Mucosa of stomach (tissue), 1 donor: ENCODE data around the gene PCAT6.

Source experiments
- H3K27me3 ChIP-seq: one replicate; pipeline ENCODE4 v1.7.0; 2013; ENCODE audit warnings: mild to moderate bottlenecking, low read length; ENCODE audit not compliant: control insufficient read depth, insufficient read depth
- H3K36me3 ChIP-seq: one replicate; pipeline ENCODE4 v1.7.0; 2013; ENCODE audit warnings: low read length; ENCODE audit not compliant: control insufficient read depth, insufficient read depth
- H3K4me1 ChIP-seq: one replicate; pipeline ENCODE4 v1.7.0; 2013; ENCODE audit warnings: mild to moderate bottlenecking, low read length; ENCODE audit not compliant: control insufficient read depth, insufficient read depth
- H3K4me3 ChIP-seq: one replicate; pipeline ENCODE4 v1.7.0; 2013; ENCODE audit warnings: low read length
- H3K9ac ChIP-seq: one replicate; pipeline ENCODE4 v1.7.0; 2013; ENCODE audit warnings: mild to moderate bottlenecking, low read length, moderate library complexity
- H3K9me3 ChIP-seq: one replicate; pipeline ENCODE4 v1.7.0; 2013; ENCODE audit warnings: mild to moderate bottlenecking, low read length, moderate library complexity; ENCODE audit not compliant: control insufficient read depth
- donor health status: Pancreatic carcinoma.

Gene PCAT6

DNA sequence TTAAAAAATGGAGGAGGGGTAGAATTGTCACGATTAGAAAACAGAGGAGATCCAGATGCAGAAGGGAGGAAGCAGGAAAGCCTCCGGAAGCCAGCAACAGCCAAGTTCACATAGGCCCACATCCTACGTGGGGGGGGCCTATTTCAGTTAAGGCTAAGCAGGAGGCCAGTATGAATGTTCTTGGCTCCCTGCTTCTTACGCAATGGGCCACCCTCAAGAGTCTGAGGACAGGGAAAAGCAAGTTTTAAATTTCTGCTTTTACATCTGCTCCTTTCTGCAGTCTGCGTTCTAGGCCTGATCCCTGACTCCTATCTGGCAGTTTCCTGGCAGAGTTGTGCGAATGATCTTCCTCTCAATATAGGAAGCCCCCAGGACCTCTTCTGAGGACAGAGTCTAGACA is 47.6 kb downstream of the PCAT6 start:
- Histone ChIP-seq H3K36me3 (no peaks in the 10 kb centered on the region), H3K4me3 (no peak overlapping the region), H3K9me3 (no peaks in the 10 kb centered on the region), H3K27me3 (no peaks in the 10 kb centered on the region), H3K4me1 (no peaks in the 10 kb centered on the region), H3K9ac (no peak overlapping the region)

DNA sequence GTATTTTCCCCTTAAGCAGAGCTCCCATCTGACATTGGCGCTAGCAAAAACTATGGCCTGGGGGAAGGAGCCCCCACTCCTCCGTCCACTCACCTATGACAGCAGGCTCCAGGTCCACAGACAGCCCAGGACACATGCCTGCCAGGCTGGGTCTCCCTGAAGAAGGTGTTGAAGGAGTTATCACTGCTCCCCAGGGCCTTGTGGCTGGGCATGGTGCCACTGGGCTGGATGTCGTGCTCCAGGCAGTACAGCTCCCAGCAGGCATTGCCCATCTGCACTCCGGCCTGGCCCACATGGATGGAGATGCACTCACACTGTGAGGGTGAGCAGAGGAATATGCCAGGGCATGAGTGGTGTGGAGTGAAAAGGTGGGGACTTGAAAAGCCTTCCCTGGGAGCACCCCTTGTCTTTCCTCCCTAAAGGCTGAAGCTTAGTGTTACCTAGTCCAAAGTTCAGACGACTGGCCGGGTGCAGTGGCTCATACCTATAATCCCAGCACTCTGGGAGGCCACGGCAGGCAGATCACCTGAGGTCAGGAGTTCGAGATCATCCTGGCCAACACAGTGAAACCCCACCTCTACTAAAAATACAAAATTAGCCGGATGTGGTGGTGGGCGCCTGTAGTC is 48.1 kb downstream of the PCAT6 start:
- no peak overlapping the region for H3K4me3 ChIP-seq
- H3K4me1 ChIP-seq, result no peaks in the 10 kb centered on the region
- H3K36me3 ChIP-seq, result no peaks in the 10 kb centered on the region
- H3K9ac ChIP-seq, result no peak overlapping the region
- H3K27me3 ChIP-seq, result no peaks in the 10 kb centered on the region
- no peaks in the 10 kb centered on the region for H3K9me3 ChIP-seq

- Histone ChIP-seq H3K4me3 (peak overlapping the region; percentile 39), H3K9me3 (no peaks in the 10 kb centered on the region), H3K4me1 (no peaks in the 10 kb centered on the region), H3K9ac (peak overlapping the region; percentile 48), H3K36me3 (no peaks in the 10 kb centered on the region), H3K27me3 (no peaks in the 10 kb centered on the region)
These were observed 50.1 kb downstream of the PCAT6 start for GRCh38 chr1:202860744-202861419.
